ENCODE data around the gene LEMD2. TPM values are rescaled to one million over a fixed set of nuclear protein-coding genes. Genes with fewer than 3 reads are reported as not detected.

The LEMD2 gene
- polyA plus RNA-seq, 3 donors: 11.4 to 59.5 (median 13.8) TPM

- H3K36me3 ChIP-seq (replicated peaks in 1 of 2; ENCODE audit: control insufficient read depth in 1 of 2, insufficient read depth in 2 of 2, low read length in 2 of 2): no peaks in the 10 kb centered on the region
- peaks cover 8 to 20% (median 16%) of the 10 kb centered on the region in 3 donors for H3K27me3 Mint-ChIP-seq (ENCODE audit: low read depth in 3 of 3)
Measured at GRCh38 chr6:33721508-33721907, 67.4 kb downstream of the LEMD2 start.

More at GRCh38 chr6:33721508-33721907, 67.4 kb downstream of the LEMD2 start:
- no CpG with 5 or more reads among the region's 5 CpGs for WGBS (ENCODE audit: insufficient coverage)
- no peak overlapping the region for H2AFZ ChIP-seq (ENCODE audit: insufficient read depth, low read depth, low read length, poor library complexity, severe bottlenecking)
- no peak overlapping the region for H3K9ac ChIP-seq (ENCODE audit: insufficient read depth, low read length, poor library complexity, severe bottlenecking)
- Mint-ChIP-seq H3K27ac (no peak overlapping the region), H3K9me3 (peaks cover 0 to 2% (median 0%) of the 10 kb centered on the region in 7 donors), H3K4me1 (no peaks in the 10 kb centered on the region), H3K4me3 (no peak overlapping the region), H3K36me3 (no peaks in the 10 kb centered on the region)
- H4K20me1 ChIP-seq (ENCODE audit: insufficient read depth, low read length): no peaks in the 10 kb centered on the region
- no peak for DNase-seq
- no peaks in the 10 kb centered on the region for H3K4me1 ChIP-seq (ENCODE audit: control insufficient read depth in 1 of 2, insufficient read depth in 2 of 2, low read length in 2 of 2)
- H3K27ac ChIP-seq (ENCODE audit: low read depth in 1 of 2, low read length in 2 of 2): no peak overlapping the region
- H3K79me2 ChIP-seq (ENCODE audit: insufficient read depth, low read length): no peaks in the 10 kb centered on the region
- H3K9me3 ChIP-seq (replicated peaks in 1 of 2; ENCODE audit: control insufficient read depth in 1 of 2, insufficient read depth in 1 of 2, low read length in 2 of 2): no peaks in the 10 kb centered on the region
- intact Hi-C loops (cut with micrococcal nuclease): no loop called here
- no peak overlapping the region for H3K4me3 ChIP-seq (replicated peaks in 1 of 3; ENCODE audit: low read depth in 2 of 3, low read length in 3 of 3)
- H3K27me3 ChIP-seq (ENCODE audit: control insufficient read depth in 2 of 2, insufficient read depth in 2 of 2, low read length in 2 of 2): peaks cover 0 to 6% of the 10 kb centered on the region in 2 donors
- TF ChIP-seq CTCF (IDR thresholded peaks at IDR 0.05): no peak
- H3K4me2 ChIP-seq (replicated peaks; ENCODE audit: extremely low read depth, low read length, poor library complexity, severe bottlenecking): no peak overlapping the region

Other genes with a start within 250 kb of the LEMD2 start
- gene BAK1, start 208.9 kb downstream of the LEMD2 start, polyA plus RNA-seq: 10 to 100 TPM; 27.8 to 41.5 (median 34.0) TPM
- 1 to 10 TPM in 1 of 3 donors, not detected in 2; 1.8 TPM for gene ITPR3, start 167.8 kb downstream of the LEMD2 start, polyA plus RNA-seq
- gene UQCC2, start 77.4 kb downstream of the LEMD2 start, polyA plus RNA-seq: 10 to 100 TPM; 10.3 to 39.3 (median 37.2) TPM
- not detected for gene IP6K3, start 42.2 kb downstream of the LEMD2 start, polyA plus RNA-seq
- not detected for gene MLN, start 14.9 kb upstream of the LEMD2 start, polyA plus RNA-seq

Measured in CD14-positive monocyte (primary cell).